Activated CD8-positive, alpha-beta memory T cell treated with anti-CD3 and anti-CD28 coated beads for 36 hours (primary cell): ENCODE measurements around the gene ILF3. TPM values are rescaled to one million over a fixed set of nuclear protein-coding genes. Genes with fewer than 3 reads are reported as not detected.
"Not testable (repeated sequence)": the region's sequence is repeated elsewhere in the genome, so short reads cannot be mapped to it uniquely, and the experiment has no call there.

ENCODE experiments used
- CTCF ChIA-PET: fragments of 350-600 bp; sonication (Branson Sonifier 250); formaldehyde crosslinking; loops from one replicate; lab custom pipeline; 2021; ENCODE audit warnings: antibody characterized with exemption; lab: Charles Lee
- POLR2A ChIA-PET: fragments of 350-600 bp; sonication (Branson Sonifier 250); formaldehyde crosslinking; loops from one replicate; lab custom pipeline; 2021; ENCODE audit warnings: antibody characterized with exemption; lab: Charles Lee
- total RNA-seq, 2 experiments: library from RNA; stranded (reverse); gene quantifications; one replicate each; pipeline ENCODE4 v1.2.3, GENCODE V29; 2021

The ILF3 gene
- total RNA-seq, 2 experiments from 2014 or later, result 476 to 479 TPM

DNA sequence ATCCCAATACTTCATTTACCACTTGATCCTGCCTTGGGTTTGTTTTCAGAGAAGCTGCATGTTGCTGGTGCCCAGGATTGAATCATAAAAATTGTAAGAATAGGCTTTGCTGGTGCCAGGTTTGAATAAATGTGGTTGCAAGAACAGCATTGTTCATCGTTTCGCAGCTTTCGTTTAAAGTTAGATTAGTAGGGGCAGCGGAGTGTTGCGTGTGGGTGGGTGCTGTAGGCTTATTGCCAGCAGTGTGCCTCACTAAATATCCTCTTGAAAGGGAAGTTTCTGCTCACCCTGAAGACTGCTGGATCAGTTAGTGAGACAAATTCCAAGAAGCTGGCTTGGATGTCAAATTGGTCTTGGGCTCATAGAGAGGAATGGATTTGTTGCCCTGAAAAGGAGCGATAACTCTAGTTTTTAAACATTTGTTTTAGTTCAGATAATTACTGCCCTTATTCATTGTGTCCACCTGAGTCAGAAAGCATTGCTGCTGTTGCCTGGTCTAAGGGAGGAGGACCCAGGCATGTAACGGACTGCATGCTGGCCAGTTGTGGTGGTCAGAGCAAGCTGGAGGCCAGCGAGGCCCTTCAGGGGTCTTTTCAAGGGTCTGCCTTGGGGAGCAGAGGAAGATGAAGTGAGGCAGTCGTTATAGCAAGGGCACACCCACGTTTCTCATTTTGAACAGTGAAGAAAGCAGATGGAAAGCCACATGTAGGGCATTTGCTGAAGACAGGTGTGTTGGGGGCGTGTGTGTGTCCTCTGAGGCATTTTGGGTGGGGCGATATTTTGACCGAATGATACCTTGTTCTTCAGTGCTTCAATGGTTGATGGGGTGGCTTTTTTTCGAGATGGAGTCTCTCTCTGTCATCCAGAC, 8.5 kb downstream of the ILF3 start:
- CTCF ChIA-PET, result interaction anchor here (1.1 to 1.5 kb wide), 3 partner anchors 37 to 82 kb away, joined by 3 to 7 read pairs (median 5); no protein-coding TSS in a partner anchor

DNA sequence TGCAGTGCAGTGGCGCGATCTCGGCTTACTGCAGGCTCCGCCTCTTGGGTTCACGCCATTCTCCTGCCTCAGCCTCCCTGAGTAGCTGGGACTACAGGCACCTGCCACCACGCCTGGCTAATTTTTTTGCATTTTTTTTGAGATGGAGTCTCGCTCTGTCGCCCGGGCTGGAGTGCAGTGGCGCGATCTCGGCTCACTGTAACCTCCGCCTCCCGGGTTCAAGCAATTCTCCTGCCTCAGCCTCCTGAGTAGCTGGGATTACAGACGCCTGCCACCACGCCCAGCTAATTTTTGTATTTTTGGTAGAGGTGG, 9.1 kb downstream of the ILF3 start:
- POLR2A ChIA-PET, result not testable (repeated sequence)
- CTCF ChIA-PET, result interaction anchor here (1.1 kb wide), 1 partner anchor 82 kb away, joined by 3 read pairs; no protein-coding TSS in a partner anchor

More for the DNA sequence above, 8.5 kb downstream of the ILF3 start:
- POLR2A ChIA-PET, result interaction anchor here (1.6 kb wide), 1 partner anchor 26 kb away, joined by 7 read pairs; no protein-coding TSS in a partner anchor

DNA sequence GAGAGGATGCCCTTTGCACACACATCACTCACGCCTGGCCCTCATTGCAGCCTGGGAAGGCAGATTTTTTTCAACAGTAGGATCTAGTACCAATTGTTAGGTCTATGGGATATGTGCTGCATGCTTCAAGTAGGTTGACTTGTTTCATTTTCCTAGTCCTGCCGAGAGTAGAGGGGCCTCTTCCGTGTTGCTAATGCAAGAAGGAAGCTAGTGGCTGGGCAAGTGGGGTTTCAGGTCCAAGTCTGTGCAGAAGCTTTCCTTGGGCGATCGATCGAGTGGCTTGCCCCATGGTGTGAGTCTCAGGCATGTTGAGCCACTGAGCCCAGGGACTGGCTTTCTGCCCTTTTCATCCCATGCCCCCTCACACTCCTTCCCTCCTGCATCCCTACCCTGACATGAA, 13.7 kb downstream of the ILF3 start:
- ChIA-PET POLR2A (no interaction called here), CTCF (interaction anchor here (0.6 to 2.0 kb wide), 3 partner anchors 26 to 87 kb away, joined by 3 to 10 read pairs (median 5); partner anchors contain the start of gene QTRT1)

DNA sequence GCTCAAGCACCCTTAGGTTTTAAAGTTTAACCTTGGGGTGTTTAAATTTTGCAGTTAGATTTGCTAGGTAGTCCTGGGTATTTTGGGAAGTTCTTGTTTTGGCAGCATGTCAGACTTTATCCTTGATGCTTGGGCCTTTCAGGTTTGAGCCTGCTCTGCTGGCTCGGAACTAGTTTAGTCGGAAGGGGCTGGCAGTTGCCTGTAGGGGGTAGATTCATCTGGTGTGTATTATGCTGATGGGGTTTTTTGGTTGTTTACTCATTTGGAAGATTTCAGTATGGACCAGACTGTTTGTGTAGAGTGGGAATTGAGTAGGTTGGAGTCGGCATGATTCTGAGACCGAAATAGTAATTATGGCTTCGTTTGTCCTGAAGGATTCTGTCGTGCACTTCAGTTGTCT, 15.1 kb downstream of the ILF3 start:
- CTCF ChIA-PET, result interaction anchor here (1.0 to 2.0 kb wide), 3 partner anchors 30 to 88 kb away, joined by 3 to 10 read pairs (median 5); partner anchors contain the start of gene QTRT1
- POLR2A ChIA-PET, result interaction anchor here (0.8 kb wide), 1 partner anchor 72 kb away, joined by 3 read pairs; no protein-coding TSS in a partner anchor

DNA sequence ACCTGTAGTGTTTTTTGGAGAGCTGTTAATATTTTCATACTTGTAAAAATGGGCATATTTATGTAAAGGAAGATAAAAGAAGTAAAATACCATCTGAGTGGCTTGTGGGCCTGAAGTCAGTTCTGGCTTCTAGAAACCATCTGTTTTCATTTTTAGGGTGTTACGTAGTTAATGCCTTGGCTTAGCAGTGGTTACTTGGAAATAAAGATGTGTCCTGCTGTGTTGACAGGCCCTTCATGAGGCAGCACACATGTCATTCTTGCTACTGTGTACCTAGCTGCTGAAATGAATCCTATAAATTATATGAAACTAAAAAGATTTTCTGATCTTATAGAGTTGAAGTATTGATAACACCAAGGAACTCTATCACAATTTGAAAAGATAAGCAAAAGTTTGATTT, 16.0 kb downstream of the ILF3 start:
- CTCF ChIA-PET, result interaction anchor here (1.0 to 1.5 kb wide), 4 partner anchors 11 to 89 kb away, joined by 3 to 5 read pairs (median 4); partner anchors contain the start of gene QTRT1
- POLR2A ChIA-PET, result no interaction called here

DNA sequence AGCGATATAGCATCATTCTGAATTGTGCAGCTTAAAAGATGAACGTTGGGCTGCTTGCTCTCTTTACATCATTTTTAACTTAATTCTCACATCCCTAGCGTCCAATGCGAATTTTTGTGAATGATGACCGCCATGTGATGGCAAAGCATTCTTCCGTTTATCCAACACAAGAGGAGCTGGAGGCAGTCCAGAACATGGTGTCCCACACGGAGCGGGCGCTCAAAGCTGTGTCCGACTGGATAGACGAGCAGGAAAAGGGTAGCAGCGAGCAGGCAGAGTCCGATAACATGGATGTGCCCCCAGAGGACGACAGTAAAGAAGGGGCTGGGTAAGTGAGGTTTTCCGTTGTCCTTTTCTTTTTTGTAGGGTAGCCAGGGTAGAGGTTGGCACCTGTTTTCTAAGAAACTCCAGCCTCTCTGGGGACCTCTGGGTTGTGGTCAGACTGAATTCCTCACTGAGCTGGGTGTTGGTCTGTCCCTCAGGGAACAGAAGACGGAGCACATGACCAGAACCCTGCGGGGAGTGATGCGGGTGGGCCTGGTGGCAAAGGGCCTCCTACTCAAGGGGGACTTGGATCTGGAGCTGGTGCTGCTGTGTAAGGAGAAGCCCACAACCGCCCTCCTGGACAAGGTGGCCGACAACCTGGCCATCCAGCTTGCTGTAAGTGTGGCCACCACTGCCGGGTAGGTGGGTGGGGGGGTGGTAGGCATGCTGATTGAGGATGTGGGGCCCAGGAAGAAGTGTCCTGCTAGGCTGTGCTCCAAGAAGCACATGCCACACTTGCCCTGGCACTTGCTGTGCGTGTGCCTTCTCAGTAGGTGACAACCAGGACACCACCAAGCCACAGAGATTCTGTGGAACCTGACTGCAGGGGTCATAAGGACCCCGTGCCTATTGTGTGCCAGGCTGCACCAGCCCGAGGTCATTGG, 17.0 kb downstream of the ILF3 start:
- ChIA-PET POLR2A (interaction anchor here (0.6 kb wide), 1 partner anchor 62 kb away, joined by 4 read pairs; no protein-coding TSS in a partner anchor), CTCF (interaction anchor here (0.6 to 1.5 kb wide), 6 partner anchors 10 to 166 kb away, joined by 4 to 7 read pairs (median 4); partner anchors contain the start of gene QTRT1)

DNA sequence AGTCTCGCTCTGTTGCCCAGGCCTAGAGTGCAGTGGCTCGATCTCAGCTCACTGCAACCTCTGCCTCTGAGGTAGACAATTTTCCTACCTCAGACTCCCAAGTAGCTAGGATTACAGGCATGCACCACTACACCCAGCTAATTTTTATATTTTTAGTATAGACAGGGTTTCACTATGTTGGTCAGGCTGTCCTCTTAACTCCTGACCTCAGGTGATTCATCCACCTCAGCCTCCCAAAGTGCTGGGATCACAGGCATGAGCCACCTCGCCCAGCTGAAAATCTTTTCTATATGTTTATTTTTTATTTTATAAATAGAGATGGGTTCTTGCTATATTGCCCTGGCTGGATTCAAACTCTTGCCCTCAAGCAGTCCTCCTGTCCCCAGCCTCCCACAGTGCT, 17.8 kb downstream of the ILF3 start:
- CTCF ChIA-PET, result interaction anchor here (0.6 to 1.5 kb wide), 7 partner anchors 10 to 165 kb away, joined by 3 to 7 read pairs (median 4); no protein-coding TSS in a partner anchor
- POLR2A ChIA-PET, result interaction anchor here (0.6 kb wide), 1 partner anchor 61 kb away, joined by 4 read pairs; no protein-coding TSS in a partner anchor

DNA sequence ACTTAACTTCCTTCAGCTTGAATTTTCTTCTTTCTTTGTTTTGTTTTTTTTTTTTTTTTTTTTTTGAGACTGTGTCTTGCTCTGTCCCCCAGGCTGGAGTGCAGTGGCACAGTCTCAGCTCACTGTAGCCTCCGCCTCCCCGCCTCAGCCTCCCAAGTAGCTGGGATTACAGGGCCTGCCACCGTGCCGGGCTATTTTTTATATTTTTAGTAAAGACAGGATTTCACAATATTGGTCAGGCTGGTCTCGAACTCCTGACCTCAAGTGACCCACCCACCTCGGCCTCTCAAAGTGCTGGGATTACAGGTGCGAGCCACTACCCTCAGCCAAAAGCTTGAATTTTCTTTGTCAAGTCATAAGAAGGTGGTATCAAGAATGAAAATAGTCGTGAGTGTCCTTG, 21.1 kb downstream of the ILF3 start:
- CTCF ChIA-PET, result interaction anchor here (0.9 to 1.8 kb wide), 2 partner anchors 17 to 24 kb away, joined by 3 to 4 read pairs; no protein-coding TSS in a partner anchor
- POLR2A ChIA-PET, result not testable (repeated sequence)

DNA sequence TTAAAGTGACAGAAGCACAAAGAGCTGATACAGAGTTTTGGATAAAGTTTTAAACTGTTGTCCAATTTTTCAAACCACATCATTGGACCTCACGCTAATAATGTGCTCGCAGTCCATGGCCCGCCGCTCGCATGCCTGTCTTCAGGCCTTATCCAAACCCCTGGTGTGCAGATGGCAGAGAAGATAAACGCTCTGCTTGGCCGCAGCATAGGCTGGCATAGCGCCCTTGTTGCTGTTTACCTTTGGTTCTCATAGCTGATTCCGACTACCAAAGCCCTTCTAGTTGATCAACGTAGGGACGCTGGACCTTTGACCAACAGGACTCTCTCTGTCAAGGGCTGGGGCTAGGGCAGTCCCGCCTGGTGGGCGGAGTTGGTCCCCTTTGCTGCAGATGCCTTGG, 23.6 kb downstream of the ILF3 start:
- CTCF ChIA-PET, result interaction anchor here (0.6 kb wide), 1 partner anchor 91 kb away, joined by 3 read pairs; no protein-coding TSS in a partner anchor
- POLR2A ChIA-PET, result interaction anchor here (0.6 kb wide), 1 partner anchor 451 kb away, joined by 5 read pairs; no protein-coding TSS in a partner anchor

DNA sequence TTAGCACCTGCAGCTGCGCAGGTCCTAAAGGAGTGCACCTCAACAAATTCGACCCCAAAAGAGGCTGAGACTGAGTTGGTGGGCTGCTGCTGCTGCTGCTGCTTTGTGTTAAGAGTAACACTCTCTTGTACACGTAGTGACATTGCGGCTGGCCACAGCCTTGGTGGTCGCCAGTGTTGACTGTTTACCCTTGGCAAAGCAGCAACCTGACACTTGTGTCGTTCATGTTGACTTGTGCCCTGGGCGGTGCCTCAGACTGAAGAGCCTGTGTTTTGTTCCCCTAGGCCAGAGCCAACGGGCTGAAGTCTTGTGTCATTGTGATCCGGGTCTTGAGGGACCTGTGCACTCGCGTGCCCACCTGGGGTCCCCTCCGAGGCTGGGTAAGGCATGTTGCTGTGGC, 24.7 kb downstream of the ILF3 start:
- POLR2A ChIA-PET, result no interaction called here
- CTCF ChIA-PET, result interaction anchor here (1.2 kb wide), 1 partner anchor 21 kb away, joined by 5 read pairs; no protein-coding TSS in a partner anchor

DNA sequence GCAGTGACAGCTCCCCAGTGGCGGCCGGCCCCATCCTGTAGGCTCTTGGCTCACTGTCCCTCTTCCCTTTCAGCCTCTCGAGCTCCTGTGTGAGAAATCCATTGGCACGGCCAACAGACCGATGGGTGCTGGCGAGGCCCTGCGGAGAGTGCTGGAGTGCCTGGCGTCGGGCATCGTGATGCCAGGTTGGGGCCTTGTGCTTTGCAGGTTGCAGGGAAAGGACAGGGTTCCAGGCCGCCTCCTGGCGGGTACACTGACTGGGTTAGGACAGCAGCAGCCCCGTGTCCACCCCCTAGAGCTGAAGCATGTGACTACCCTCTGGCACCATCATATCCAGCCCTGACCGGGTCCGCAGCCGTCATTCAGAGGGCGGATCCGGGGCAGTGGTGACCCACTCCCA, 25.6 kb downstream of the ILF3 start:
- CTCF ChIA-PET, result interaction anchor here (0.6 to 1.2 kb wide), 2 partner anchors 20 to 296 kb away, joined by 3 to 5 read pairs; no protein-coding TSS in a partner anchor
- POLR2A ChIA-PET, result no interaction called here

DNA sequence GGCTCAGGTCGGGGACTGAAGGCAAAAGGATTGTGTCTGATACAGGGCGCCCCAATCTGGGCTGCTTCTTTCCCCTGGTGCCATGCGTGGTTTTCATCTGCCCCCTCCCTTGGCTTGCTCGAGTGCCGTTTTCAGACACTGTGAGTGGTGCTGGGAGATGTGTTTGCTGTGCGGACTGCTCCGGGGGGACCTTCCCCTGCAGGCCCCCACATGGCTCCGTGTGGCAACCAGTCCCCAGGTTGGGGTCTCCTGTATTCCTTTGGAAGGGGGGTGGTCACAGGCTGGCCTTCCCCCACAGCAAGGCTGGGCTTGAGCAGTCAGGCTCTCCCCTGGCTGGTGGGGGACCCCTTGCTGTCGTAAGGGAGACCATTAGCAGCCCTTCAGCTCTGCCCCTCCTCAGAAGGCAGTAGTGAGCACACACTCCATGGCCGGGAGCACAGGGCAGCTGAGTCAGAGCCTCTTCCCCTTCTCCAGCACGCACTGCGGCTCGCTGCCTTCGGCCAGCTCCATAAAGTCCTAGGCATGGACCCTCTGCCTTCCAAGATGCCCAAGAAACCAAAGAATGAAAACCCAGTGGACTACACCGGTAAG, 26.5 kb downstream of the ILF3 start:
- ChIA-PET POLR2A (no interaction called here), CTCF (interaction anchor here (1.6 kb wide), 1 partner anchor 10 kb away, joined by 4 read pairs; no protein-coding TSS in a partner anchor)

DNA sequence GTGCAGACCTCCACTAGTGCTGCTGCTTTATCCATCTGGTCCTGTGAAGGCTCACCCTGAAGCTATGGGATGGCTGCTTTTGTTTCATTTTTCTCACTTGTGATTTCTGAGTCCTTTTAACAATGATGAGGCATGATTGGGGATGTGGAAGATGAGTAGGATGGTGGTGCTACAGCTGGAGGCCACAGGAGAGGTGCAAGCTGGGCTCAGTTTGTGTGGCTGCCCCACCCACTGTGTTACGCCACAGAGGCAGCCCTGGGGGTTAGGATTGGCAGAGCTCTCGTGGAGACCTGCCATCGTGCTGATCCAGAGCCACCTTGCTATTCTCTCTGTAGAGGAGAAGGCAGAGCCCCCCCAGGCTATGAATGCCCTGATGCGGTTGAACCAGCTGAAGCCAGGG, 27.5 kb downstream of the ILF3 start:
- CTCF ChIA-PET, result interaction anchor here (1.6 kb wide), 1 partner anchor 11 kb away, joined by 4 read pairs; no protein-coding TSS in a partner anchor
- POLR2A ChIA-PET, result no interaction called here

DNA sequence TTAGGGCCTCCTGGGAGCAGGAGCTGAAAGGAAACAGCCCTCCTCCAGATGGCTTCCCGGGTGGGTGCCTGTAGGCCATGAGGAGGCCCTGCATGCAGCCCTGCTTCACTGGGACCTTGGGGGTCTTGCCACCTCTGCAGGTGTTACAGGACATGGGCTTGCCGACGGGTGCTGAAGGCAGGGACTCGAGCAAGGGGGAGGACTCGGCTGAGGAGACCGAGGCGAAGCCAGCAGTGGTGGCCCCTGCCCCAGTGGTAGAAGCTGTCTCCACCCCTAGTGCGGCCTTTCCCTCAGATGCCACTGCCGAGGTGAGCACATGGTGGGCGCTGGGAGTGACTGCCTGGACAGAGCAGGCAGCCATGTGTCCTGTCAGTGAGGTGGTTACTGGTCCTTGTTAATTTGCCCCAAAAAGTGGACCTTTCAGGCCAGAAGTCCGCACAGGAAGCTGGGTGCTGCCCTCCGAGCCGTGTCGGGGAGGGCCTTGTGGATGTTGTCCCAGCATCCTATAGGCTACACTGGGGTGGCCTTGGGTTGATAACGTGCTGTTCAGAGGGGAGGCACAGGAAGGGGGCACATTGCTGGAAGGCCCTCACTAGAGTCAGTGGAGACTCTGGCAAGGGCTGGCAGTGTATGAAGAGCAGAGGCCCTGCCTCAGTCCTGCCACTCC, 28.4 kb downstream of the ILF3 start:
- CTCF ChIA-PET, result interaction anchor here (0.6 to 1.6 kb wide), 5 partner anchors 9 to 111 kb away, joined by 3 to 5 read pairs (median 4); no protein-coding TSS in a partner anchor
- POLR2A ChIA-PET, result no interaction called here

DNA sequence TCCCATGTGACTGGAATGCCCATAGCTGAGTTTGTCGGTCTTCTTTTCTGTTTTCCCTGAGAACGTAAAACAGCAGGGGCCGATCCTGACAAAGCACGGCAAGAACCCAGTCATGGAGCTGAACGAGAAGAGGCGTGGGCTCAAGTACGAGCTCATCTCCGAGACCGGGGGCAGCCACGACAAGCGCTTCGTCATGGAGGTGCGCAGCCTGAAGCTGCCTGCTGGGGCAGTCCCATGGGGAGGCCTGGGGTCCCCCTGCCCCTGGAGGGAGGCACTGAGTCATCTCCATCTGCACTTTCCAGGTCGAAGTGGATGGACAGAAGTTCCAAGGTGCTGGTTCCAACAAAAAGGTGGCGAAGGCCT, 28.9 kb downstream of the ILF3 start:
- CTCF ChIA-PET, result interaction anchor here (0.6 to 1.6 kb wide), 3 partner anchors 9 to 111 kb away, joined by 4 to 5 read pairs (median 4); no protein-coding TSS in a partner anchor
- POLR2A ChIA-PET, result no interaction called here

DNA sequence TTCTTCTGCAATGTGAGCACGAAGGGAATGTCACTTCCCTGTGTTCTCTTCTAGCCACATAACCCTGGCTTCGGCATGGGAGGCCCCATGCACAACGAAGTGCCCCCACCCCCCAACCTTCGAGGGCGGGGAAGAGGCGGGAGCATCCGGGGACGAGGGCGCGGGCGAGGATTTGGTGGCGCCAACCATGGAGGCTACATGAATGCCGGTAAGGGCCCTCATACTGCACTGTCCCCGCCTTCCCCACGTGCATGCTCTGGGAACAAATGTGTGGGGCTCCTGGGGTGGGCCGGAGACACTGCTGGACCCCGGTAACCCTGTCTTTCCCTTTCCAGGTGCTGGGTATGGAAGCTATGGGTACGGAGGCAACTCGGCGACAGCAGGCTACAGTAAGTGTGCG, 29.4 kb downstream of the ILF3 start:
- CTCF ChIA-PET, result interaction anchor here (1.2 to 1.6 kb wide), 2 partner anchors 10 to 16 kb away, joined by 4 to 5 read pairs; no protein-coding TSS in a partner anchor
- POLR2A ChIA-PET, result interaction anchor here (0.7 kb wide), 1 partner anchor 10 kb away, joined by 3 read pairs; no protein-coding TSS in a partner anchor

DNA sequence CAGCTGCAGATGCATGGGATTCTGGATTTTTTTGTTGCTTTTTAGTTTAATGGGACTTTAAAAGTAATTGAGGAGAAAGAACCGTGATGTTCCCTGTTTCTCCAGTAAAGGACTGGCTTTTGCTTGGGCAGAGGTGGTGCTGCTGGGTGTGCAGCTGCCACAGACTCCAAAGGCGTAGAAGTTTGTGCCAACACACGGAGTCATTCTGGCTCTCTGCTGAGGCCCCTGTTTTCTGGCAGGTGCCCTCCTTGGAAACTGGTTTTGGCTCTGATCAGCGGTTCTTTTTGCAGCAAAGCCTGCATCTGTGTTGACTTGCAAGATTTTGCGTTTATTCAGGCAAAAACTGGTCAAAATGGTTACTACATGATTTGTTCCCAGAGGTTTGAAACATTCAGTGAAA, 31.1 kb downstream of the ILF3 start:
- ChIA-PET POLR2A (no interaction called here), CTCF (no interaction called here)
